Spinal cord (tissue), 10 donors: Measurements from ENCODE around the gene PLXNA4. TPM values are rescaled to one million over a fixed set of nuclear protein-coding genes. Genes with fewer than 3 reads are reported as not detected.

Source experiments
- DNase-seq, 6 donors: peaks; one replicate each; pipeline versions ENCODE4 v3.0.0 to v3.0.0-alpha.2; 2013 to 2015; ENCODE audit warnings: low spot score in 6 of 6, low read depth in 4 of 6
- H3K27ac ChIP-seq: one replicate; pipeline ENCODE4 v1.5.1; 2013; ENCODE audit warnings: low read depth, low read length, control low read depth
- H3K27me3 ChIP-seq: one replicate; pipeline ENCODE4 v1.6.1; 2013; ENCODE audit warnings: low read length; ENCODE audit not compliant: control insufficient read depth, insufficient read depth
- H3K36me3 ChIP-seq: one replicate; pipeline ENCODE4 v1.6.1; 2013; ENCODE audit warnings: low read length; ENCODE audit not compliant: control insufficient read depth, insufficient read depth
- H3K4me1 ChIP-seq: one replicate; pipeline ENCODE4 v1.6.1; 2013; ENCODE audit warnings: low read length; ENCODE audit not compliant: control insufficient read depth, insufficient read depth
- H3K4me3 ChIP-seq: one replicate; pipeline ENCODE4 v1.5.1; 2013; ENCODE audit warnings: low read depth, low read length, control low read depth
- H3K9me3 ChIP-seq: one replicate; pipeline ENCODE4 v1.6.1; 2013; ENCODE audit warnings: low read length; ENCODE audit not compliant: control insufficient read depth, insufficient read depth
- WGBS: methylation state at CpG from one replicate; pipeline ENCODE4 v1.1.5; 2013; ENCODE audit warnings: missing lambda C conversion rate; ENCODE audit not compliant: insufficient coverage; 5-methylcytosine and 5-hydroxymethylcytosine counted together
- polyA plus RNA-seq, 2 donors: library from polyadenylated mRNA; unstranded; fragments of 120-200 nt; gene quantifications; one replicate each; pipeline ENCODE4 v1.2.1, GENCODE V29; 2013; ENCODE audit not compliant: insufficient read length in 2 of 2
- total RNA-seq, 2 donors: library from RNA; depleted of rRNA in 1 of 2; stranded (reverse); fragments of 120-200 nt in 1 of 2; fragments of >200 nt in 1 of 2; gene quantifications; one replicate each; pipeline versions ENCODE4 v1.2.3 to v1.2.4, GENCODE V29; 2013 to 2014
- donor health status: healthy.

Gene PLXNA4
- total and polyA plus RNA-seq, 4 donors: 13.8 to 29.7 (median 23.2) TPM

DNA sequence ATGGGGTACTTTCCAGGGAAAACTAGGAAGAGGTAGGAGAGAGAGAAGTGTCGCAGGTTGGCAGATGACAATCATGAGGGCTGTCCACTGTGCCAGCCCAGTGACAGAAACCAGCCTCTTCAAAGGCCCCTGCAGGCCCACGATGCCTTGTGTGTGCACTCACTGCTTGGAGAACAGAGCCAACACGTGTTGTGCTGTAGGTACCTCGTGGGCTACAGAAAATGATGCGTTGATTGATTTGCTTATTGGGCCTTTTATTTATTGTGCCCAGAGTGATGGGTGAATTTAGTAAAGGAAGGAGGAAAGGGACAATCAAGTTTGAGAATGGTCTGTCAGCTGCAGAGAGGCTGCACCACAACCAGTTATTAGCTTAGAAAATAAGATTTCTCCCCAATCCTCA, 215.1 kb downstream of the PLXNA4 start:
- WGBS: 66% methylated on average over 5 of the region's 5 CpGs
- Histone ChIP-seq H3K27me3 (no peaks in the 10 kb centered on the region), H3K27ac (no peak overlapping the region), H3K36me3 (no peaks in the 10 kb centered on the region), H3K9me3 (no peaks in the 10 kb centered on the region), H3K4me3 (no peak overlapping the region), H3K4me1 (peaks cover 25% of the 10 kb centered on the region)
- DNase-seq: no peak

DNA sequence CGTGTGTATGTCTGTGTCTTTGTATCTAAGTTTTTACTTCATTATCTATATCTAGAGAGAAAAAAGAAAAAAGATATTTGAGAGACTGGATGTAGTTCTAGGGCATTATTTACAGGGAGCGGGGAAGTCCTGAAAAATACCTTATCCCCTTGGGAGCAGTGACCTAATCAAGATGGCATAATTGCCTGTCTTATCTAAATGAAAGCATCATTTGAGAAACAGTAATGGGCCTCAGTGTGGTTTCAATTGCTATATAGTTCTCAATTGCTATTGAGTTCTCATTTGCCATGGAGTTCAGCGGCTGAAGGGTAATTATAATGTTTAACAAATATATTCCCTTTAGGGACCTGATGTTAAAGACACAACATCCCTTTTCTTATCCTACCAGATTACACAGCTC, 216.5 kb downstream of the PLXNA4 start:
- 57% methylated on average over 1 of the region's 3 CpGs for WGBS
- H3K27me3 ChIP-seq: no peaks in the 10 kb centered on the region
- no peaks in the 10 kb centered on the region for H3K9me3 ChIP-seq
- H3K36me3 ChIP-seq: no peaks in the 10 kb centered on the region
- H3K4me3 ChIP-seq: no peak overlapping the region
- no peak overlapping the region for H3K27ac ChIP-seq
- peak in 1 of 6 donors; percentile 87 for DNase-seq
- H3K4me1 ChIP-seq: peaks cover 28% of the 10 kb centered on the region

DNA sequence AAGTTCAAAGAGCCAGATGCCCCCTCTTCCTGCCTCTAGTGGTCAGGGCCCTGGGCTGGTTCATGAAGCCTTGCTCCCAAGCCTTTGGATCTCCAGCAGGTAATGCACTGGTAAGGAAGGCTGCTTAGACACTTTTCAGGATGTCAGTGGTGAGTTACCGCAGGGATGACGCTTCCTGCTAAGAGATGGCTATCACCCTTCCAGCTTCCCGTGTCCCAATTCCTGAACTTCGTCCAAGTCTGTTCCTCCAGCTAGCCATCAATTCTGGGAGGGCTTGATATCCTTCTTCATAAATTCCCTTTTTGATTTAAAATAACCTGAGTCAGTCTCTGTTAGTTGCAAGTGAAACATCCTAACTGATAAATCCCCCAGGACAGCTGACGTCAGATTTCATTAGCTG, 221.2 kb downstream of the PLXNA4 start:
- Histone ChIP-seq H3K4me1 (peaks cover 29% of the 10 kb centered on the region), H3K9me3 (peaks cover 3% of the 10 kb centered on the region), H3K27me3 (no peaks in the 10 kb centered on the region), H3K4me3 (no peak overlapping the region), H3K36me3 (no peaks in the 10 kb centered on the region), H3K27ac (no peak overlapping the region)
- 61% methylated on average over 4 of the region's 5 CpGs for WGBS
- no peak for DNase-seq

DNA sequence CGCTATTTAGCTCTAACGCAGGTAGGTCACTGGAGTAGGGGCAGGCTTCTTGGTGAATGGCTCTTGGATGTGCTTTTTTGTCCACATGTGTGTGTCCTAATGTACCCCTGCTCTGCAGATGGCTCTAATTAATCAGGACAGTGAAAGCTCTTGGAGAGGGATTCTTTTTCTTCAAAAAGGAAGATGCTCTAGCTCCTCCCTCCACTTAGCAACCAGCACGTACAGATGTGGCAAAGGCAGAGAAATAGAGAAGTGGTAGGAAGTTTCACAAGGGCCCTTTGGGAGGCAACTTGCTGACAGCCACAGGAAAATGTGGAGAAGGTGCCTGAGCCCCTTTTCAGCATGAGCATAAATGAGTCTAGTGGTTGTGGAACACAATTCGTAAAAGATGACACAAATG, 221.7 kb downstream of the PLXNA4 start:
- Histone ChIP-seq H3K27me3 (no peaks in the 10 kb centered on the region), H3K4me1 (peaks cover 29% of the 10 kb centered on the region), H3K4me3 (no peak overlapping the region), H3K36me3 (no peaks in the 10 kb centered on the region), H3K9me3 (peaks cover 3% of the 10 kb centered on the region), H3K27ac (no peak overlapping the region)
- WGBS: 80% methylated on average over 1 of the region's 4 CpGs
- DNase-seq: no peak

DNA sequence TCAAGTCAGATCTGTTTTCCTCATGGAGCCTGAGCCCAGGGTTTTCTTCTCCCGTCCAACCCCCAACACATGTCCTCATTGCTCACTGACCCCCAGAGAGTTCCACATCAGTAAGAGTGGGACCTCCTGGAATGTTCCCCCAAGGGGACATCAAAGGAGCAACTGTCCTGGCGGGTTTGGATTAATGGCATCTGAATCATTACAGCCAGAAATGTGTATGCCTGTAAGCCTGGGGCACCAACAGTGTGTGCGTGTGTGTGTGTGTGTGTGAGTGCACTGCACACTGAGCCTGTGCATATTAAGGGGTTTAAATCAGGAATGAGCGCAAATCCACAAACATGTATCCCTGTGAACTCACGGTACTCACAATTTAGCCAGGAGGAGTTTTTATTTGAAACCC, 222.3 kb downstream of the PLXNA4 start:
- H3K36me3 ChIP-seq: no peaks in the 10 kb centered on the region
- no peak overlapping the region for H3K27ac ChIP-seq
- H3K9me3 ChIP-seq: peaks cover 3% of the 10 kb centered on the region
- no peaks in the 10 kb centered on the region for H3K27me3 ChIP-seq
- 33% methylated on average over 3 of the region's 5 CpGs for WGBS
- no peak for DNase-seq
- H3K4me1 ChIP-seq: peaks cover 27% of the 10 kb centered on the region
- H3K4me3 ChIP-seq: no peak overlapping the region

DNA sequence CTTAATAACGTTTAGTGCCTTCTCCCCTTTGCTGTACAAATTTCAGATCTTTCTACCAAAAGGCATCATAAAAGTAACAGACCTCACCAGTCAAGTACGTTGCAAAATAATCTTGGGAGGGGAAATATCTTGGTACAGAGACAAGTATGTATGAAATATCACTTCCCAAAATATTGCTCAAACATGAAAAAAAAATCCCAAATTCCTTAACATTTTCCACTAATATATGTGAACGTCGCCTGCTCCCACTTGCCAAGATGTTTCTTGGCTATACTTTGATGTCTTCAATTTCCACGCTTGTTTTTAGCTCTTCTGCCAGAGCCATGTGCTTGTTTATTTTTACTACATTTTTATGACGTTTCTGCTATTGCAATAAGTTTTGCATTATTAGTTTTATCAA, 223.5 kb downstream of the PLXNA4 start:
- WGBS: no CpG with 5 or more reads among the region's 6 CpGs
- no peaks in the 10 kb centered on the region for H3K27me3 ChIP-seq
- H3K9me3 ChIP-seq: peaks cover 3% of the 10 kb centered on the region
- no peak overlapping the region for H3K4me3 ChIP-seq
- no peaks in the 10 kb centered on the region for H3K36me3 ChIP-seq
- H3K27ac ChIP-seq: no peak overlapping the region
- DNase-seq: peak in 1 of 6 donors; percentile 63
- peaks cover 29% of the 10 kb centered on the region for H3K4me1 ChIP-seq

GRCh38 chr7:132351954-132352499, 224.2 kb downstream of the PLXNA4 start:
- 19% methylated on average over 7 of the region's 12 CpGs for WGBS
- H3K4me3 ChIP-seq: peak overlapping the region; percentile 9
- H3K36me3 ChIP-seq: no peaks in the 10 kb centered on the region
- peaks cover 3% of the 10 kb centered on the region for H3K9me3 ChIP-seq
- no peaks in the 10 kb centered on the region for H3K27me3 ChIP-seq
- DNase-seq: peak in 2 of 6 donors; percentile 86 to 89
- H3K4me1 ChIP-seq: peaks cover 37% of the 10 kb centered on the region
- peak overlapping the region; percentile 35 for H3K27ac ChIP-seq

- DNase-seq: no peak
- peaks cover 3% of the 10 kb centered on the region for H3K9me3 ChIP-seq
- H3K27ac ChIP-seq: no peak overlapping the region
- peaks cover 40% of the 10 kb centered on the region for H3K4me1 ChIP-seq
- H3K36me3 ChIP-seq: no peaks in the 10 kb centered on the region
- no peak overlapping the region for H3K4me3 ChIP-seq
- H3K27me3 ChIP-seq: no peaks in the 10 kb centered on the region
Observed at GRCh38 chr7:132350741-132351140, 225.5 kb downstream of the PLXNA4 start.

GRCh38 chr7:132349075-132349474, 227.2 kb downstream of the PLXNA4 start:
- no peaks in the 10 kb centered on the region for H3K36me3 ChIP-seq
- no CpG with 5 or more reads among the region's 3 CpGs for WGBS
- H3K27me3 ChIP-seq: no peaks in the 10 kb centered on the region
- H3K9me3 ChIP-seq: peaks cover 3% of the 10 kb centered on the region
- no peak overlapping the region for H3K4me3 ChIP-seq
- no peak for DNase-seq
- peaks cover 38% of the 10 kb centered on the region for H3K4me1 ChIP-seq
- no peak overlapping the region for H3K27ac ChIP-seq

DNA sequence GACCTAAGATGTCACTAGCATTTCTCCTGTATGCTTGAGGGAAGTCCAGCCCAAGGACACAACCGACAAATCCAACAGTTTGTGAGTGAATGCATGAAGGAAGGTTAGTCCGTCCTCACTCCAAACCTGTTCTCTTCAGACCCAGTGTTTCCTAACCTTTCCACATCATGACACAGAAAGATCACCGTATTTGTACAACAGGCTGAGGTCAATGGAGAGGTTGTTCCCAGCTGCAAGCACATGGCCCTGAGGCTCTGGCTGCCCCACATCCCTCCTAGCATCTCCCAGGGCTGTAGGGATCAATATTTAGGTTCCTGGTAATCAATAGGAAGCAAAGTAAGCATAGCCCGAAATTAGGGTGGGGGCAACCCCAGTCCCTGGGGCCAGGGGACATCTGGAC, 227.9 kb downstream of the PLXNA4 start:
- no peaks in the 10 kb centered on the region for H3K36me3 ChIP-seq
- H3K4me1 ChIP-seq: peaks cover 38% of the 10 kb centered on the region
- WGBS: 90% methylated on average over 2 of the region's 4 CpGs
- peaks cover 3% of the 10 kb centered on the region for H3K9me3 ChIP-seq
- no peak overlapping the region for H3K4me3 ChIP-seq
- no peaks in the 10 kb centered on the region for H3K27me3 ChIP-seq
- no peak for DNase-seq
- no peak overlapping the region for H3K27ac ChIP-seq
